ENCODE results near the gene HOXA3. TPM values are rescaled to one million over a fixed set of nuclear protein-coding genes. Genes with fewer than 3 reads are reported as not detected.

Gene HOXA3
- total RNA-seq, 1 experiment from 2014 or later: 30.2 TPM

GRCh38 chr7:27118580-27118979, 33.8 kb downstream of the HOXA3 start:
- TF ChIP-seq CTCF (IDR thresholded peaks at IDR 0.05) (no peak), REST (IDR thresholded peaks at IDR 0.05; ENCODE audit: insufficient read depth in 1 of 2, low read depth in 2 of 2, low read length in 1 of 2) (0 out of 4 replicates have a peak, but pooled peaks of 1 of the 2 experiments have one; percentile 13), POLR2AphosphoS5 (IDR thresholded peaks at IDR 0.05; ENCODE audit: low read depth, low read length) (no peak)
- H3K27me3 ChIP-seq (ENCODE audit: control insufficient read depth, insufficient read depth, low read length): no peaks in the 10 kb centered on the region
- DNase-seq (ENCODE audit: low read depth, low spot score) (no peak), ATAC-seq (no peak)
- no TSS peak for BruUV-seq (replicated peaks)
- H3K4me3 ChIP-seq (ENCODE audit: low read depth in 2 of 2, low read length in 2 of 2): peak overlapping the region; percentile 60 to 92; a peak in 3 of 4 replicates
- no peaks in the 10 kb centered on the region for H3K36me3 ChIP-seq (ENCODE audit: control insufficient read depth, insufficient read depth, low read length)
- H3K9me3 ChIP-seq (ENCODE audit: control insufficient read depth, insufficient read depth, low read depth, low read length): no peaks in the 10 kb centered on the region
- POLR2A ChIA-PET: interaction anchor here (1.1 kb wide), 2 partner anchors 20 to 262 kb away, joined by 3 to 4 read pairs; no protein-coding TSS in a partner anchor
- H3K4me1 ChIP-seq (ENCODE audit: control insufficient read depth, insufficient read depth, low read length): peaks cover 63% of the 10 kb centered on the region
- peak overlapping the region; percentile 99 for H3K27ac ChIP-seq (ENCODE audit: low read length)
- in situ Hi-C loops (cut with HindIII; ENCODE audit: low pct_unique_long_range_greater_than_20kb, low sequenced_read_pairs) (no loop called here), intact Hi-C loops (cut with micrococcal nuclease; ENCODE audit: unreplicated experiment) (no loop called here)
- CTCF ChIA-PET: no interaction called here

- in situ Hi-C loops (cut with HindIII; ENCODE audit: low pct_unique_long_range_greater_than_20kb, low sequenced_read_pairs): no loop called here
- intact Hi-C loops (cut with micrococcal nuclease; ENCODE audit: unreplicated experiment): no loop called here
- POLR2A ChIA-PET: interaction anchor here (1.1 kb wide), 1 partner anchor 261 kb away, joined by 3 read pairs; no protein-coding TSS in a partner anchor
- Histone ChIP-seq H3K36me3 (ENCODE audit: control insufficient read depth, insufficient read depth, low read length) (no peaks in the 10 kb centered on the region), H3K4me1 (ENCODE audit: control insufficient read depth, insufficient read depth, low read length) (peaks cover 57% of the 10 kb centered on the region), H3K4me3 (ENCODE audit: low read depth in 2 of 2, low read length in 2 of 2) (peak overlapping the region; percentile 60 to 92), H3K27ac (ENCODE audit: low read length) (peak overlapping the region; percentile 99), H3K27me3 (ENCODE audit: control insufficient read depth, insufficient read depth, low read length) (no peaks in the 10 kb centered on the region), H3K9me3 (ENCODE audit: control insufficient read depth, insufficient read depth, low read depth, low read length) (no peaks in the 10 kb centered on the region)
- DNase-seq (ENCODE audit: low read depth, low spot score): no peak
- peak; percentile 13 for ATAC-seq
- CTCF ChIA-PET: no interaction called here
- BruUV-seq (replicated peaks): no TSS peak
- TF ChIP-seq POLR2AphosphoS5 (IDR thresholded peaks at IDR 0.05; ENCODE audit: low read depth, low read length): no peak
- no peak for TF ChIP-seq SIN3A (IDR thresholded peaks at IDR 0.05; ENCODE audit: borderline replicate concordance, insufficient read depth, low read depth, low read length)
- 0 out of 4 replicates have a peak, but pooled peaks of 1 of the 2 experiments have one; percentile 24 for TF ChIP-seq REST (IDR thresholded peaks at IDR 0.05; ENCODE audit: insufficient read depth in 1 of 2, low read depth in 2 of 2, low read length in 1 of 2)
- TF ChIP-seq TCF7L2 (IDR thresholded peaks at IDR 0.05; ENCODE audit: low read depth, low read length): no peak
- TF ChIP-seq CTCF (IDR thresholded peaks at IDR 0.05): no peak
Observed at GRCh38 chr7:27117887-27118491, 34.4 kb downstream of the HOXA3 start.
